IMR-90 (cell line): ENCODE results near the gene SMCO4. TPM values are rescaled to one million over a fixed set of nuclear protein-coding genes. Genes with fewer than 3 reads are reported as not detected.

Source experiments
- ATAC-seq: fragments of 200-7000 bp; cut with Tn5 transposase; 2 replicates; pipeline ENCODE4 v1.9.1; 2020; ENCODE audit warnings: low read depth, mild to moderate bottlenecking, moderate library complexity
- BruUV-seq: library from RNA; stranded (reverse); fragments of 400-500 nt; replicated peaks from 2 replicates; lab custom pipeline; 2021; lab: Mats Ljungman, UMichigan
- CTCF ChIA-PET: fragments of 300-600 bp; formaldehyde crosslinking; extraction: SDS; loops from one replicate; lab custom pipeline; 2021; ENCODE audit warnings: antibody characterized with exemption; lab: Yijun Ruan, JAX
- POLR2A ChIA-PET: fragments of 300-600 bp; sonication (Branson Sonifier 250); formaldehyde crosslinking; loops from one replicate; lab custom pipeline; 2022; ENCODE audit warnings: antibody characterized with exemption; ENCODE audit not compliant: unreplicated experiment; lab: Charles Lee
- DNase-seq: peaks from one replicate; pipeline ENCODE4 v3.0.0; 2013
- H2AFZ ChIP-seq: replicated peaks from 2 replicates; pipeline ENCODE3; 2013; ENCODE audit warnings: low read length, mild to moderate bottlenecking; ENCODE audit not compliant: poor library complexity
- H2AK5ac ChIP-seq: 2 replicates; pipeline ENCODE4 v1.6.1; 2013; ENCODE audit warnings: low read depth, low read length, inconsistent platforms
- H2AK9ac ChIP-seq: replicated peaks from 2 replicates; pipeline ENCODE3; 2013; ENCODE audit warnings: mild to moderate bottlenecking, low read depth, low read length, moderate library complexity; ENCODE audit not compliant: poor library complexity
- H2BK120ac ChIP-seq: 2 replicates; pipeline ENCODE4 v1.6.1; 2013; ENCODE audit warnings: low read depth, low read length, inconsistent platforms
- H2BK15ac ChIP-seq: 3 replicates; pipeline ENCODE4 v1.6.1; 2013; ENCODE audit warnings: low read depth, low read length, inconsistent platforms
- H2BK20ac ChIP-seq: 2 replicates; pipeline ENCODE4 v1.6.1; 2013; ENCODE audit warnings: low read depth, mild to moderate bottlenecking, inconsistent platforms, low read length, moderate library complexity
- H2BK5ac ChIP-seq: 2 replicates; pipeline ENCODE4 v1.6.1; 2013; ENCODE audit warnings: mild to moderate bottlenecking, low read depth, low read length, inconsistent platforms; ENCODE audit not compliant: poor library complexity, severe bottlenecking
- H3K14ac ChIP-seq: replicated peaks from 2 replicates; pipeline ENCODE4 v1.6.1; 2013; ENCODE audit warnings: low read depth, low read length, inconsistent platforms
- H3K18ac ChIP-seq: 2 replicates; pipeline ENCODE4 v1.6.1; 2013; ENCODE audit warnings: low read depth, low read length, control low read depth
- H3K23ac ChIP-seq: 2 replicates; pipeline ENCODE4 v1.6.1; 2013; ENCODE audit warnings: low read depth, low read length, inconsistent platforms
- H3K27ac ChIP-seq: 2 replicates; pipeline ENCODE4 v1.5.1; 2013; ENCODE audit warnings: mild to moderate bottlenecking, control low read depth, low read length; ENCODE audit not compliant: insufficient read depth
- H3K27me3 ChIP-seq: 2 replicates; pipeline ENCODE4 v1.6.1; 2013; ENCODE audit warnings: low read length; ENCODE audit not compliant: control insufficient read depth, insufficient read depth
- H3K36me3 ChIP-seq: 2 replicates; pipeline ENCODE4 v1.6.1; 2013; ENCODE audit warnings: low read length, mixed read lengths; ENCODE audit not compliant: control insufficient read depth, insufficient read depth
- H3K4ac ChIP-seq: 2 replicates; pipeline ENCODE4 v1.6.1; 2013; ENCODE audit warnings: low read depth, low read length, inconsistent platforms
- H3K4me1 ChIP-seq: 2 replicates; pipeline ENCODE4 v1.6.1; 2013; ENCODE audit warnings: low read length, mixed read lengths; ENCODE audit not compliant: control insufficient read depth, insufficient read depth
- H3K4me2 ChIP-seq: 2 replicates; pipeline ENCODE4 v1.6.1; 2013; ENCODE audit warnings: low read depth, mild to moderate bottlenecking, control low read depth, low read length, moderate library complexity
- H3K4me3 ChIP-seq: 2 replicates; pipeline ENCODE4 v1.5.1; 2013; ENCODE audit warnings: low read depth, mild to moderate bottlenecking, control low read depth, low read length, moderate library complexity; ENCODE audit not compliant: insufficient read depth
- H3K56ac ChIP-seq: 2 replicates; pipeline ENCODE4 v1.6.1; 2013; ENCODE audit warnings: low read length, inconsistent platforms; ENCODE audit not compliant: insufficient read depth; ENCODE audit errors: extremely low read depth
- H3K79me1 ChIP-seq, 2 experiments: 2 replicates each; pipeline ENCODE4 v1.6.1; 2013; ENCODE audit warnings: low read length in 2 of 2, inconsistent platforms in 1 of 2, low read depth in 1 of 2
- H3K9ac ChIP-seq: 2 replicates; pipeline ENCODE4 v1.6.1; 2013; ENCODE audit warnings: low read depth, low read length, control low read depth
- H3K9me1 ChIP-seq: 2 replicates; pipeline ENCODE4 v1.6.1; 2013; ENCODE audit warnings: low read length, inconsistent platforms; ENCODE audit not compliant: insufficient read depth
- H3K9me3 ChIP-seq: 2 replicates; pipeline ENCODE4 v1.6.1; 2013; ENCODE audit warnings: low read length; ENCODE audit not compliant: control insufficient read depth, insufficient read depth
- H4K20me1 ChIP-seq: 2 replicates; pipeline ENCODE4 v1.6.1; 2013; ENCODE audit warnings: low read length, inconsistent platforms; ENCODE audit not compliant: insufficient read depth
- H4K5ac ChIP-seq: 2 replicates; pipeline ENCODE4 v1.6.1; 2013; ENCODE audit warnings: mild to moderate bottlenecking, low read depth, low read length, control low read depth
- H4K8ac ChIP-seq, 2 experiments: 2 replicates each; pipeline ENCODE4 v1.6.1; 2013; ENCODE audit warnings: low read depth in 2 of 2, low read length in 2 of 2, control low read depth in 1 of 2, inconsistent platforms in 1 of 2
- H4K91ac ChIP-seq: 2 replicates; pipeline ENCODE4 v1.6.1; 2013; ENCODE audit warnings: low read depth, low read length, inconsistent platforms; ENCODE audit not compliant: insufficient read depth
- BHLHE40 ChIP-seq: fragments of 150-350 bp; IDR thresholded peaks from 2 replicates; pipeline ENCODE4 v1.6.1; 2016; ENCODE audit warnings: mild to moderate bottlenecking, low read depth, low read length
- CHD1 ChIP-seq: IDR thresholded peaks from 2 replicates; pipeline ENCODE4 v1.6.1; 2012; ENCODE audit warnings: low read depth, low read length, improper control_type of control experiment
- ELK1 ChIP-seq: fragments of 150-350 bp; IDR thresholded peaks from 2 replicates; pipeline ENCODE4 v1.6.1; 2016; ENCODE audit warnings: low read depth, mild to moderate bottlenecking, low read length, moderate library complexity, borderline replicate concordance
- FOS ChIP-seq: fragments of 150-350 bp; IDR thresholded peaks from 2 replicates; pipeline ENCODE4 v1.6.1; 2016; ENCODE audit warnings: low read depth, low read length
- MAZ ChIP-seq: IDR thresholded peaks from 2 replicates; pipeline ENCODE4 v1.6.1; 2012; ENCODE audit warnings: low read depth, mild to moderate bottlenecking, low read length, improper control_type of control experiment, moderate library complexity, borderline replicate concordance
- MXI1 ChIP-seq: IDR thresholded peaks from 2 replicates; pipeline ENCODE4 v1.6.1; 2012; ENCODE audit warnings: low read depth, mild to moderate bottlenecking, low read length, moderate library complexity, borderline replicate concordance
- POLR2A ChIP-seq: IDR thresholded peaks from 2 replicates; pipeline ENCODE4 v1.6.1; 2012; ENCODE audit warnings: mild to moderate bottlenecking, low read depth, low read length
- RAD21 ChIP-seq: IDR thresholded peaks from 2 replicates; pipeline ENCODE4 v1.6.1; 2012; ENCODE audit warnings: low read length, improper control_type of control experiment
- RFX5 ChIP-seq: IDR thresholded peaks from 2 replicates; pipeline ENCODE4 v1.8.0; 2012; ENCODE audit warnings: low read depth, mild to moderate bottlenecking, low read length, moderate library complexity
- USF2 ChIP-seq: fragments of 150-350 bp; IDR thresholded peaks from 2 replicates; pipeline ENCODE4 v1.6.1; 2017; ENCODE audit warnings: mild to moderate bottlenecking, antibody characterized with exemption, low read length, low read depth
- WGBS, 2 experiments: methylation state at CpG; one replicate each; pipeline versions ENCODE4 v1.1.5 to v1.1.7; 2013; ENCODE audit warnings: missing lambda C conversion rate in 2 of 2; ENCODE audit not compliant: insufficient read length in 1 of 2; ENCODE audit errors: extremely low coverage in 2 of 2; 5-methylcytosine and 5-hydroxymethylcytosine counted together
- dilution Hi-C: fragments of 300-500 bp; cut with HindIII; formaldehyde crosslinking; loops from one replicate; pipeline ENCODE4 v1.14.3; 2018; ENCODE audit warnings: low sequenced_read_pairs; ENCODE audit not compliant: unreplicated experiment
- in situ Hi-C: fragments of 300-500 bp; cut with MboI; formaldehyde crosslinking; loops from 3 replicates; pipeline ENCODE4 v1.14.3; 2019; ENCODE audit warnings: low sequenced_read_pairs, inconsistent platforms, mixed read lengths
- intact Hi-C: fragments of 100-400 bp; cut with micrococcal nuclease; formaldehyde crosslinking; loops from 2 replicates; pipeline ENCODE4 v1.10.0; 2022
- polyA plus RNA-seq, 3 experiments: library from polyadenylated mRNA; depleted of rRNA; stranded (reverse); fragments of >200 nt; gene quantifications; 2 replicates each; pipeline ENCODE4 v1.2.3, GENCODE V29; 2012; ENCODE audit warnings: low replicate concordance in 1 of 3
- total RNA-seq: library from RNA; depleted of rRNA; stranded (reverse); fragments of >200 nt; gene quantifications from 2 replicates; pipeline ENCODE4 v1.2.3, GENCODE V29; 2012

SMCO4 gene
- total and polyA plus RNA-seq, 2 of the 4 experiments (the other 2 are of a cell fraction), result 2.2 to 17.7 TPM

GRCh38 chr11:93542811-93543229 lies 371 bp downstream of the SMCO4 start:
- H4K91ac ChIP-seq, result no peak overlapping the region
- H2BK15ac ChIP-seq, result no peak overlapping the region
- H3K14ac ChIP-seq, result no peak overlapping the region
- H3K27ac ChIP-seq, result no peak overlapping the region; the same call in 1 of the 2 replicates
- no peak overlapping the region for H4K5ac ChIP-seq
- H3K56ac ChIP-seq, result no peak overlapping the region
- H3K4me1 ChIP-seq, result peaks cover 2% of the 10 kb centered on the region; the same call in 1 of the 2 replicates
- H2BK5ac ChIP-seq, result no peak overlapping the region
- BruUV-seq, result no TSS peak
- H3K9ac ChIP-seq, result 0 out of 2 replicates have a peak overlapping the region, but pooled peaks have one; percentile 29
- peaks cover 6% of the 10 kb centered on the region; the same call in 1 of the 2 replicates for H4K20me1 ChIP-seq
- intact Hi-C loops (loop anchor here (1.0 to 5.0 kb wide), 3 partner anchors 109 to 600 kb away; no protein-coding TSS in a partner anchor), dilution Hi-C loops (no loop called here), in situ Hi-C loops (loop anchor here (5.0 kb wide), 1 partner anchor 306 kb away; no protein-coding TSS in a partner anchor)
- no peaks in the 10 kb centered on the region for H3K36me3 ChIP-seq
- peak overlapping the region; percentile 82 for H3K4me2 ChIP-seq
- no peak overlapping the region for H2AK9ac ChIP-seq
- H2BK120ac ChIP-seq, result no peak overlapping the region
- H4K8ac ChIP-seq, result no peak overlapping the region
- H3K9me3 ChIP-seq, result no peaks in the 10 kb centered on the region
- H3K23ac ChIP-seq, result no peak overlapping the region
- H3K9me1 ChIP-seq, result peaks cover 3% of the 10 kb centered on the region; the same call in 1 of the 2 replicates
- 1% methylated on average over 19 of the region's 59 CpGs; no CpG with 5 or more reads in 1 of the 2 experiments for WGBS, 2 experiments
- H3K79me1 ChIP-seq, result peaks cover 8 to 13% of the 10 kb centered on the region in 2 experiments; a peak in 1 of 4 replicates
- no peak for TF ChIP-seq MAZ
- TF ChIP-seq POLR2A, result no peak; the same call in 1 of the 2 replicates
- TF ChIP-seq BHLHE40, result no peak
- no peak for TF ChIP-seq USF2
- no peak for TF ChIP-seq CHD1
- no peak for TF ChIP-seq RFX5
- TF ChIP-seq MXI1, result no peak
- TF ChIP-seq FOS, result no peak
- no peak for TF ChIP-seq RAD21
- no peak for TF ChIP-seq ELK1
- H3K4ac ChIP-seq, result no peak overlapping the region
- no peak overlapping the region for H2BK20ac ChIP-seq
- peaks cover 14% of the 10 kb centered on the region for H3K27me3 ChIP-seq
- H3K18ac ChIP-seq, result no peak overlapping the region
- H2AFZ ChIP-seq, result peak overlapping the region; percentile 73
- ATAC-seq (peak; percentile 55), DNase-seq (no peak)
- H3K4me3 ChIP-seq, result peak overlapping the region; percentile 57
- H2AK5ac ChIP-seq, result no peak overlapping the region
- CTCF ChIA-PET, result interaction anchor here (2.0 kb wide), 1 partner anchor 308 kb away, joined by 5 read pairs; no protein-coding TSS in a partner anchor
- POLR2A ChIA-PET, result no interaction called here
